GM04504 (cell line): ENCODE measurements around the gene MRPL2.
A peak's percentile ranks its signal among the peaks of the same experiment; 100 is the strongest.

Experiments used
- DNase-seq: peaks from one replicate; pipeline ENCODE4 v3.0.0-alpha.2; 2012; ENCODE audit warnings: low read depth

The MRPL2 gene

DNA sequence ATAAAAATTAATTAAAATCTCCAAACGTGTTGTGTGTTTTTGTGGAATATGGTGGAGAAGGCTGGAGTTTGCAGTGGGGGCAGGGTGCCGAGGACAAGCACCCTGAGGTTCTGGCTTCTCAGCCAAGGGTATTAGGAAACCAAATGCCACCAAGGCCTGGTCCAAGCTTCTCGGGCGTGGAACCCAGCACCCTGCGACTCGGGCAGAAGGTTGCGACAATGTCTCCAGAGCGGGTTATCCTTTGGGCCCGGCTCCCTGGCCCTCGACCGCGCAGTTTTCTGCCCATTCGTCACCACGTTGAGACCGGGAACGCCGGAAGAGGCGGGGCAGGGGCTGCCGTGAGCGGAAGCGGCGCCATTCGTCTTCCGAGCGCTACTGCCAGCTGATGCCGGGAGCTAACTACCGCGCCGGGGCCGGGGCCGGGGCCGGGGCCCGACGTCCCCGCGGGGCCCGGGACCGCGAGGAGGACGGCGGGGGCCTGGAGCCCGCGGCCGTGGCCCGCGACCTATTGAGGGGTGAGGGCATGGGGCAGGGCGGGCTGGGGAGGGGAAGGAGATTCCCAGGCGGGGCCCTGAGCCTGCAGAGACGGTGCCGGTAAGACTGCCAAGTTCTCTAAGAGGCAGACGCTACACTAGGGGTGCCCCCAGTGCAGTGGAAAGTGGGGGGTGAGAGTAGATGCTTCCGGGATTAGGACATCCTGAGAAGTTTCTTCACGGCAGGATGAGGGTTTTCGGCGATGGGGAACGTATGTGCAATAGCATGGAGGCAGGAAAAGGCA, 37.8 kb downstream of the MRPL2 start, which contains the start of gene RRP36:
RRP36 (plus strand) TSS at position 354 of the 778 bp plus-strand sequence; CDS start at position 386, 32 bp downstream.
- DNase-seq, result no peak

DNA sequence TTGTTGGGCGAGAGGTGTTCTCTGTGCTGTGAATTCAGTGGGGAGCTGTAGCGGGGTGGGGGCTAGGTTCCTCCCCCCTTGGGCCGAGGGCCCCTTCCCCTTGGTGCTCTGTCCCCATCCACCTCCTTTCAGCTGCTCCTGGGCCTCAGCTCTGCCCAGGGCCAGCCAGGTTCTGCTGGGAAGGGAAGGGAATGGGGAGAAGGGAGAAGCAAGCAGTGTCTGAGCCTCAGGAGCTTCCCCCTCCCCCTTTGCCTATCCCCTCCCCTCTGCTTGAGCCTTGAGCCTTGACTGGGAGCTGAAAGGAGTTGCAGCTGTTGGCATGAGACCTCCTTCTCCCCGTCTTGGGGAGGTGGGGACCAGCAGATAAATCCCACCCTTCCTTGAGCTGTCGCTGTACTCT, 38.4 kb downstream of the MRPL2 start:
- no peak for DNase-seq

GRCh38 chr6:43020052-43020705, 39.1 kb downstream of the MRPL2 start:
- DNase-seq, result no peak

DNA sequence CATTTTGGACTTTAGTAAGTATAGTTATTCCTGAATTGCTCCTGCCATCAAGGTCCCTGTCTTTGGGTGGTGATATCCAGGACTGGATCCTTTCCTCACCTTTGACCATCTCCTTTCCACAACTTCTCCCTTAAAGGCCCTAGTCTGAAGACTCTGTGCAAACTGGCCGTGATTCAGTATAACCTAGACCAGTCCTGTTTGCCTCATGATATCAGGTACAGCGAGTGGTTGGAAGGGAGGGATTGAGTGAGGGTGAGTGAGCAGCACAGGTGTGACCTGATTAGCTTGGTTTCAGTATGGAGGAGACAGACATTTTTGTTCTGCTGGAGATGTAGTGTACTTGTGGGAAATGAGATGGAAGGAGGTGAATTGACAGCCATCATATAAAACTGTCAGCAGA, 40.1 kb downstream of the MRPL2 start:
- DNase-seq, result no peak

DNA sequence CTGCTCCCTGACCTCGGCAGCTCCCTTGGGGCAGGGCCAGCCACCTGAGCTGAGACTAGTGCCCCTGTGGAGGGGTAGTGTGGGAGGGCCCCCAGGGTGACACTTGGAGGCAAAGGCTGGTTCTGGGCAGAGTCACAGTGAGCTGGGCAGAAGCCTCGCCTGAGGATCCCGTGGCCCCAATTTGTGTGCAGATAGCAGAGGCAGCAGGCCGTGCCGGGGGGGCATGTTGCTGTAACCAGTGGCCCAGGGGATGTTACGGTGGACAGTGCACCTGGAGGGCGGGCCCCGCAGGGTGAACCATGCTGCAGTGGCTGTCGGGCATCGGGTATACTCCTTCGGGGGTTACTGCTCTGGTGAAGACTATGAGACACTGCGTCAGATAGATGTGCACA, 42.3 kb downstream of the MRPL2 start:
- no peak for DNase-seq

DNA sequence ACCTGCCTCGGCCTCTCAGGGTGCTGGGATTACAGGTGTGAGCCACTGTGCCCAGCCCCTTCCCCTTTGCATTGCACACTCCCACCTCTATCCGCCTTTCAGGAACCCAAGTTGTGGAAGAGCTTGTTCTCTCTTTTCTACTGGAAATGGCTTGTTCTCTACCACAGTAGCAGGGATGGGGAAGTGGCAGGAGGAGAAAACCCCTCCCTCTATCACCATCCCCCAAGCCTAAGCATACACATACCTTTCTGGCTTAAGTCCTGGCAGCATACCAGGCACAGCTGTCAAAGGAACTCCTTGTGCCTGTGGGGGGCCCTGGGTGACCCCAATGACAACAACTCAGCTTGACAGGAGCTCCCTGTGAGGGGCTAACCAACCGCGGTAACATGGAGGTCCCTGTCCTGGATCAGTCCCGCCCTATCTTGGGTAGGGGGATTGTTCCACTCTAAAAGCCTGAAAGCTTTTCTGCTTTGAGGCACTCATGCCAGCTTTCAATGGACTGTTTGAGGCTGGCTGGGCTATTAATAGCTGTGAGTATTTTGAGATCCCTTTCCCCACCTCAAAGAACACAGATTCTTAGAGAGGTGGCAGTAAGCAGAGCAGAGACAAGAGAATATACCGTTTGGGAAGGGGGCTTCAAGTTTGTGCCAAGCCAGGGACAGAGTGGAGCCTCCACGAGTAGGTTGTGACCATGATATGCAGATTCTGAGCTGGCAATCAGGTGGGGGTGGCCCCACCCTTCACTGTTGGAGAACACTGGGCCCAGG, 42.9 kb downstream of the MRPL2 start:
- DNase-seq, result no peak

GRCh38 chr6:43014434-43014909, 44.8 kb downstream of the MRPL2 start:
- DNase-seq, result no peak

DNA sequence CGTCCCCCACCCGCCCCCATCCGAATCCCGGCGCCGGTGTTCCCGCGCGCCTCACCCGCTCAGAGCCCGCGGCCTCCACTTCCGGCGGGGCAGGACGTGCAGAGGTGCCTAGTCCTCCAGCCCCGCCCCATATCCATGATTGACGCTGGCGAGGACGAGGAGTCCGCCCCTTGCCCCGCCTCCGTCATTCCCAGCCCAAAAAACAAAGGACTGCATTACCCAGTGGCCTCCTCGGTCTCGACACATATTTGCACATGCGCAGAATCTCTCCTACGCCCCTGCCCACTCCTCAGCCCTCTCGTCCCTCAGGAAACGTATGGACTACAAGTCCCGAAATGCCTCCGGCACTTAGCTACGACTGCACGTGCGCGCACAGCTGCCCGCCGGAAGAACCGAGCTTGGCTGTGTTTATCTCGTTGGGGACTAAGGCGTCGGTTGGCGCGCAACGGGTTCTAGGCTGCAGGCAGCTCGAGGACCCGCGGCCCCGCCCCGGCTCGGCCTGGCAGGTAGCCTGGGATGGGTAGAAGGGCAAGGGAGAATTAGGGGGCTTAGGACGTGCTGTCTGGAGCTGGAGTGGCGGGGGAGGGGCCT, 45.3 kb downstream of the MRPL2 start, which contains the start of the genes KLHDC3 and MEA1:
KLHDC3 (plus strand) TSS at position 407 of the 591 bp plus-strand sequence. CDS start 2,944 bp downstream, outside the sequence.
MEA1 (minus strand) TSS at position 104 of the 591 bp plus-strand sequence. CDS start 133 bp downstream, outside the sequence.
- peak; percentile 100 for DNase-seq

DNA sequence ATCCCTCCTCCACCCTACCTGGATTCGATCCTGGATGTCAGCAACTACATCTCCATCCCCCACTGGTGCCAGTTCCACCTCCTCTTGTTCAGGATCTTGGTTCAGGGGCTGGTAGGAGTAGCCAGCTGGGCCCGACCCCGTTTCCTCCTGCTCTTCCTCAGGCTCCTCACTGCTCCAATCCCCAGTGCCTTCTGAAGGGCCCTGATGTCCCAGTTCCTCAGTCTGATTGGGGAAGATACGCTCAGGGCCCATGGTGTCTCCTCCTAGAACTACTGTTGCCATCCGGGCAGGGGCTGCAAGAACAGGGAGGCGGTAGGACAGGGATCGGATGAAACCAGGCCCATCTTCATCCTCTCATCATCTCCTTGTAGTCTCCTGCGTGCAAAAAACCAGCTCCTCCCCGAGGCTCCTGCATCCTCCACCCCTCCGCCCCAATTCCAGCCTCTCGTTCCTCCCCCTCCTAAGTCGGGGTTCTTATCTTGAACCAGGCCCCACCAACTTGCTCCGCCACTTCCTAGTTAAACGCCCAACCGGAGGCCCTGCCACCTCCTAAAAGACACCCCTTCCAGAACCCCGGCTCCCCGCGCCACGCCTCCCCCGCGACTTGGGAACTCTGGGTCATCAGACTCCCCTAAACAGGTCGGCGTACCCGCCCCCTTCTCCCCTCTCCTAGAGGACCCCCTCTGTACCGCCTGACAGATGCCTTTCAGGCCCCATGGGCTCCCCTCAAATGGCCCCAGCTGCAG, 46.0 kb downstream of the MRPL2 start:
- no peak for DNase-seq

DNA sequence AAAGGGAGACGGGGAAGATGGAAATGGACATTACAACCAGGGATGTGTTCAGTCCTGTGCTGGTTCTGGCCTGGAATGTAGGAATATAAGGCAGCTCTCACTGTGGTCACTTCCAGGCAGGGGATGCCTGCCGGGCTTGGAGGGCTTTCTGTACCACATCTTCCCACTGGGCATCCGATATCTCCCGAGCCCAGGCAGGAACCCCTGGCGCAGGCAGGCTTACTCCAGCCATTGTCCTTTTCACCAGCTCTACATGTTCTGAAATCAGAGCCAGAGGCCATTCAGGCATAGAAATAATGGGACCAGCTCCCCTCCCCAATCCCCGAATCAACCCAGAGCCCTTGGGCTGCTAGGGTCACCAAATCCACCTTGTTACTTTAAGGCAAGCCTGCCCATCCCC, 46.9 kb downstream of the MRPL2 start:
- DNase-seq, result no peak

- DNase-seq, result no peak
Observed at GRCh38 chr6:43011207-43011606, 48.0 kb downstream of the MRPL2 start.

- DNase-seq, result no peak
Observed at GRCh38 chr6:43009124-43009523, 50.1 kb downstream of the MRPL2 start.

DNA sequence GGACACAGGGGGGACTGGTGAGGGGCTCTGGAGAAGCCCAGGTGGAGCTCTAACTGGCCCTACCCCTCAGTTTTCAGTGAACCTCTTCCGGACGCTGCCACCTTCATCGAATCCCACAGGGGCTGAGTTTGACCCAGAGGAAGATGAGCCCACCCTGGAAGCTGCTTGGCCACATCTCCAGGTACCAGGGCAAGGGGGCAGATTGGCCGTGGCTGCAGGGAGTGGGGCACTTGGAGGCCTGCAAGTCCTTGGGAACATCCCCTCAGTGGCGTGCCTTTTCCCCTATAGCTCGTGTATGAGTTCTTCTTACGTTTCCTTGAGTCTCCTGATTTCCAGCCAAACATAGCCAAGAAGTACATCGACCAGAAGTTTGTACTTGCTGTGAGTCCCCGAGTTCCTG, 52.1 kb downstream of the MRPL2 start:
- DNase-seq, result no peak

DNA sequence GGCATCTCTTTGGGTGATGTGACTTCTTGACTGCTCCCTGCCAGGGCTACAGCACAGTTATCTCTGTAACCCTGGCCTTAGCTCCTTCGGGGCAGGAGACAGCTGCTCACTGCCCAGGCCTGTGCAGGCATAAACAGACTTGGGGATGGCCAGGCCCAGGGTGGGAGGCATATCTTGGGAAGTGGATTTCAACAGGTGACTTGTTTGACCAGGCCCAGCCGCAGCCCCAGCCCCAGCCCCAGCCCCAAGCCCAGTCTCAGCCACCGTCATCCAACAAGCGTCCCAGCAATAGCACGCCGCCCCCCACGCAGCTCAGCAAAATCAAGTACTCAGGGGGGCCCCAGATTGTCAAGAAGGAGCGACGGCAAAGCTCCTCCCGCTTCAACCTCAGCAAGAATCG, 53.0 kb downstream of the MRPL2 start:
- DNase-seq, result no peak

- DNase-seq, result no peak
Observed at GRCh38 chr6:43005844-43006243, 53.4 kb downstream of the MRPL2 start.
